ENCODE measurements around the gene SAMD4A.
"Not testable (repeated sequence)": the region's sequence is repeated elsewhere in the genome, so short reads cannot be mapped to it uniquely, and the experiment has no call there.

Gene SAMD4A

GRCh38 chr14:54787261-54787660 lies 220.3 kb downstream of the SAMD4A start:
- DNase-seq, result no peak

- no peak for DNase-seq
Measured at GRCh38 chr14:54788701-54789100, 221.8 kb downstream of the SAMD4A start.

GRCh38 chr14:54789166-54789565 lies 222.2 kb downstream of the SAMD4A start:
- no peak for DNase-seq

- no peak for DNase-seq
Measured at GRCh38 chr14:54789781-54790480, 223.0 kb downstream of the SAMD4A start.

GRCh38 chr14:54791001-54791400 lies 224.1 kb downstream of the SAMD4A start:
- no peak for DNase-seq

- DNase-seq, result no peak
Measured at GRCh38 chr14:54792288-54792687, 225.4 kb downstream of the SAMD4A start.

- DNase-seq, result no peak
Measured at GRCh38 chr14:54794159-54794558, 227.2 kb downstream of the SAMD4A start.

GRCh38 chr14:54794796-54795195 lies 227.9 kb downstream of the SAMD4A start:
- no peak for DNase-seq

- DNase-seq, result no peak
Measured at GRCh38 chr14:54796961-54797360, 230.0 kb downstream of the SAMD4A start.

GRCh38 chr14:54797556-54797955 lies 230.6 kb downstream of the SAMD4A start:
- no peak for DNase-seq

GRCh38 chr14:54797986-54798385 lies 231.1 kb downstream of the SAMD4A start:
- DNase-seq, result no peak

- DNase-seq, result no peak
Measured at GRCh38 chr14:54798465-54799124, 231.7 kb downstream of the SAMD4A start.

GRCh38 chr14:54801482-54801881 lies 234.6 kb downstream of the SAMD4A start:
- DNase-seq, result not testable (repeated sequence)

- DNase-seq, result no peak
Measured at GRCh38 chr14:54803396-54803795, 236.5 kb downstream of the SAMD4A start.

GRCh38 chr14:54803926-54804537 lies 237.1 kb downstream of the SAMD4A start:
- DNase-seq, result no peak

- DNase-seq, result no peak
Measured at GRCh38 chr14:54804538-54805041, 237.7 kb downstream of the SAMD4A start.

- no peak for DNase-seq
Measured at GRCh38 chr14:54805070-54805444, 238.1 kb downstream of the SAMD4A start.

GRCh38 chr14:54805445-54806322 lies 238.8 kb downstream of the SAMD4A start:
- peak; percentile 47 to 82 for DNase-seq

GRCh38 chr14:54806616-54807015 lies 239.7 kb downstream of the SAMD4A start:
- no peak for DNase-seq

GRCh38 chr14:54807428-54807827 lies 240.5 kb downstream of the SAMD4A start:
- DNase-seq, result no peak

- DNase-seq, result no peak
Measured at GRCh38 chr14:54807881-54808280, 241.0 kb downstream of the SAMD4A start.

GRCh38 chr14:54808326-54809161 lies 241.6 kb downstream of the SAMD4A start:
- DNase-seq, result no peak
